ENCODE data around the gene CARD19.

Gene CARD19

DNA sequence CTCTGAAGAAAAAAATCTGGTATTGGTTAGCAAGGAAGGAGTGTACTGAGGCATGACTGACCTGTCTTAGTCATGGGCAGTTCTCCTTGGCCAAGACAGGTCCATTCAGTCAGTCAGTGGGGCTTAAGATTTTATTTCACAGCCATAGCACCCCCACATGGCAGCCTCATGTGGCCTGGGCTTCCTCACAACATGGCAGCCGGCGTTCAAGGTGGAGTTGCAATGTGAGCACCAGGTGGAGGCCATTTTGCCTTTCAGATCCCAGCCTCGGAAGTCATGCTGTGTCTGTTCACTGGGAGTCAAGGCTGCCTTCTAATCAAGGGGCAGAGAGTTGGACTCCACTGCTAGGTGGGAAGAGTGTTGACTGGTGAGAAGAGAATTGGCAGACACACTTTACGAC, 10.3 kb upstream of the CARD19 start:
- Histone ChIP-seq H3K4me3 (ENCODE audit: low read length) (no peak overlapping the region), H3K9me3 (ENCODE audit: control insufficient read depth, insufficient read depth, low read length) (no peaks in the 10 kb centered on the region), H4K20me1 (ENCODE audit: control insufficient read depth, insufficient read depth, low read depth, low read length) (no peaks in the 10 kb centered on the region), H3K27me3 (ENCODE audit: control insufficient read depth, low read length) (no peaks in the 10 kb centered on the region), H3F3A (ENCODE audit: control insufficient read depth, insufficient read depth) (peaks cover 5% of the 10 kb centered on the region; the same call in 1 of the 2 replicates), H3K27ac (ENCODE audit: low read depth, low read length) (no peak overlapping the region), H3K36me3 (ENCODE audit: control insufficient read depth, low read length) (peaks cover 50% of the 10 kb centered on the region), H3K4me2 (ENCODE audit: low read length) (no peak overlapping the region), H3K79me2 (ENCODE audit: control insufficient read depth, low read length) (no peaks in the 10 kb centered on the region), H3K9me2 (replicated peaks; ENCODE audit: control insufficient read depth, low read length) (no peaks in the 10 kb centered on the region), H3K4me1 (ENCODE audit: control insufficient read depth, low read length) (peaks cover 6% of the 10 kb centered on the region)
- TF ChIP-seq EZH2phosphoT487 (IDR thresholded peaks at IDR 0.05; ENCODE audit: borderline replicate concordance, low read length) = no peak
- TF ChIP-seq, protein P1, sequence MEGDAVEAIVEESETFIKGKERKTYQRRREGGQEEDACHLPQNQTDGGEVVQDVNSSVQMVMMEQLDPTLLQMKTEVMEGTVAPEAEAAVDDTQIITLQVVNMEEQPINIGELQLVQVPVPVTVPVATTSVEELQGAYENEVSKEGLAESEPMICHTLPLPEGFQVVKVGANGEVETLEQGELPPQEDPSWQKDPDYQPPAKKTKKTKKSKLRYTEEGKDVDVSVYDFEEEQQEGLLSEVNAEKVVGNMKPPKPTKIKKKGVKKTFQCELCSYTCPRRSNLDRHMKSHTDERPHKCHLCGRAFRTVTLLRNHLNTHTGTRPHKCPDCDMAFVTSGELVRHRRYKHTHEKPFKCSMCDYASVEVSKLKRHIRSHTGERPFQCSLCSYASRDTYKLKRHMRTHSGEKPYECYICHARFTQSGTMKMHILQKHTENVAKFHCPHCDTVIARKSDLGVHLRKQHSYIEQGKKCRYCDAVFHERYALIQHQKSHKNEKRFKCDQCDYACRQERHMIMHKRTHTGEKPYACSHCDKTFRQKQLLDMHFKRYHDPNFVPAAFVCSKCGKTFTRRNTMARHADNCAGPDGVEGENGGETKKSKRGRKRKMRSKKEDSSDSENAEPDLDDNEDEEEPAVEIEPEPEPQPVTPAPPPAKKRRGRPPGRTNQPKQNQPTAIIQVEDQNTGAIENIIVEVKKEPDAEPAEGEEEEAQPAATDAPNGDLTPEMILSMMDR (IDR thresholded peaks at IDR 0.05; ENCODE audit: low read depth, low read length, poor library complexity, severe bottlenecking) = no peak

DNA sequence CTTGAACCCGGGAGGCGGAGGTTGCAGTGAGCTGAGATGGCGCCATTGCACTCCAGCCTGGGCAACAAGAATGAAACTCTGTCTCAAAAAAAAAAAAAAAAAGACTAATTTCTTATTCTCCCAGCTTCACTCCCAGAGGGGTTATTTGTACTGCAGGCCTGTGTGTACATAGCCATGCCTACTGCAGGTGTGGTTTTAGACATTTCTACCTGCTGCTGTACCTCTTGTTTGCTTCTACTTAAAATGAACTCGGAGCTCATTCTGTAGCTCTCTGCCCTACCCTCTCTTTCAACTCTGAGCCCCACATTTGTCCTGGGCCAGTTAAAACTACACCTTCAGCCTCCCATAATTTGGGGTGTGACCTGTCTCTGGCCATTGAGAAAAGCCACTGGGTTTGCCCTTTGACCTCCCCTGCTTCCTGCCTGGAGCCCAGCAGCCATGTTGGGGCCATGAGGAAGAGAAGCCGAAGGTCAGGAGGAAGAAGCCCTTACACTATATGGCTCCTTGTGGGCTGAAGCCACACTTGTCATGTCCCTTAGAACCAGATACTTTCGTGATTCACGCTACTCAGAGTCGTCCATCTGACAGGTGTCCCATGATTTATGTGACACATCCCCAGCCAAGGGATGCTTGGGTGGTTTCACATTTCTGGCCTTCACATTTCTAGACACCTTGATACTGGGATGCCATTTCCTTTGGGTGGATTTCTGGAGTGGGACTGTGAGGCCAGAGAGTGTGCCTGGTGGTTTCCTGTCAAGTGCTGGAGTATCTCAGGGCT, 9.4 kb upstream of the CARD19 start:
- Histone ChIP-seq H3K79me2 (ENCODE audit: control insufficient read depth, low read length) (no peaks in the 10 kb centered on the region), H3K4me1 (ENCODE audit: control insufficient read depth, low read length) (peaks cover 15% of the 10 kb centered on the region), H3K27ac (ENCODE audit: low read depth, low read length) (no peak overlapping the region), H3K9me3 (ENCODE audit: control insufficient read depth, insufficient read depth, low read length) (no peaks in the 10 kb centered on the region), H3K27me3 (ENCODE audit: control insufficient read depth, low read length) (no peaks in the 10 kb centered on the region), H3F3A (ENCODE audit: control insufficient read depth, insufficient read depth) (peaks cover 5% of the 10 kb centered on the region; the same call in 1 of the 2 replicates), H3K4me3 (ENCODE audit: low read length) (no peak overlapping the region), H3K4me2 (ENCODE audit: low read length) (no peak overlapping the region), H3K36me3 (ENCODE audit: control insufficient read depth, low read length) (peaks cover 40% of the 10 kb centered on the region), H4K20me1 (ENCODE audit: control insufficient read depth, insufficient read depth, low read depth, low read length) (no peaks in the 10 kb centered on the region), H3K9me2 (replicated peaks; ENCODE audit: control insufficient read depth, low read length) (no peaks in the 10 kb centered on the region)
- TF ChIP-seq, protein P1 (IDR thresholded peaks at IDR 0.05; ENCODE audit: low read depth, low read length, poor library complexity, severe bottlenecking) = no peak
- TF ChIP-seq EZH2phosphoT487 (IDR thresholded peaks at IDR 0.05; ENCODE audit: borderline replicate concordance, low read length) = no peak

DNA sequence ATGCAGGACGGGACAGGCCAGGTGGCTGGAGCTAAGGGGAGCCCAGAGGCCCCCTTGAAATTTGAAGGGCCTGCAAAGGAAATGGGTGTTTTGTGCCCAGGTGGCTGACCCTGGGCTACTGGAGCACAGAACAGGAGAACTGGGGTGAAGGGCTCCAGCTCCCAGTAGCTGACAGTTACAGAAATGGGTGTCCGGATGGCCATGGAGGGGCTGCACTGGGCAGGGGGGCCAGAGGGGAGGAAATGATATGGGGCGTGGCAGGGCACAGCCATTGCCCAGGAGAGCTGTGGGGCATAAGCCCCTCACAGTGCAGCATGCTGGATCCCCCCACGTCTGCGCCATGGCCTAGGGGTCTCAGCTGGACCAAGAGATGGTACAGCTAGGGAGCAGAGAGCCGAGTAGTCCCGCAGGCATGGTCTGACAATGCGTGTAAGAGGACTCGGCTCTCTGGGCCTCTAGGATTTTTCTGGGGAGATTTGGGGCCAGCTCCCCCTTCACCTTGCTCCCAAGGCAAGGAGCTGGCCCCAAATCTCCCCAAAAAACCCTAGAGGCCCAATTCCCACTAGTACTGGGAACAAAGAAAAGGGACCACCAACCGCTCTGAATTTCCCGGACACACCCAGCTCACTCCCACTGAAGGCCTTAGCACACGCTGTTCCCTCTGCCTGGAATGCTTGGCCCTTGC, 7.9 kb upstream of the CARD19 start:
- Histone ChIP-seq H3F3A (ENCODE audit: control insufficient read depth, insufficient read depth) (peaks cover 5% of the 10 kb centered on the region; the same call in 1 of the 2 replicates), H3K79me2 (ENCODE audit: control insufficient read depth, low read length) (no peaks in the 10 kb centered on the region), H3K4me3 (ENCODE audit: low read length) (no peak overlapping the region), H3K9me3 (ENCODE audit: control insufficient read depth, insufficient read depth, low read length) (no peaks in the 10 kb centered on the region), H3K4me2 (ENCODE audit: low read length) (no peak overlapping the region), H3K27ac (ENCODE audit: low read depth, low read length) (no peak overlapping the region), H3K27me3 (ENCODE audit: control insufficient read depth, low read length) (no peaks in the 10 kb centered on the region), H3K36me3 (ENCODE audit: control insufficient read depth, low read length) (peaks cover 31% of the 10 kb centered on the region), H3K9me2 (replicated peaks; ENCODE audit: control insufficient read depth, low read length) (no peaks in the 10 kb centered on the region), H3K4me1 (ENCODE audit: control insufficient read depth, low read length) (peaks cover 30% of the 10 kb centered on the region), H4K20me1 (ENCODE audit: control insufficient read depth, insufficient read depth, low read depth, low read length) (no peaks in the 10 kb centered on the region)
- no peak for TF ChIP-seq EZH2phosphoT487 (IDR thresholded peaks at IDR 0.05; ENCODE audit: borderline replicate concordance, low read length)
- TF ChIP-seq, protein P1 (IDR thresholded peaks at IDR 0.05; ENCODE audit: low read depth, low read length, poor library complexity, severe bottlenecking) = no peak

All from DOHH2 (cell line).